GM12891 (cell line): ENCODE measurements around the gene GATAD2A.

ENCODE experiments used
- DNase-seq: peaks from one replicate; pipeline ENCODE4 v3.0.0; 2011; ENCODE audit warnings: low spot score; ENCODE audit not compliant: insufficient read length
- FAIRE-seq: peaks from 2 replicates; lab custom pipeline; 2011; peaks lifted over from hg19 to GRCh38; lab: Jason Lieb, UNC
- PAX5 ChIP-seq: IDR thresholded peaks from 2 replicates; pipeline ENCODE4 v1.6.1; 2011; ENCODE audit warnings: low read length, moderate library complexity, mild to moderate bottlenecking; ENCODE audit not compliant: insufficient read depth, severe bottlenecking
- POLR2A ChIP-seq: IDR thresholded peaks from 2 replicates; pipeline ENCODE4 v1.6.1; 2011; ENCODE audit warnings: low read depth, low read length, control low read depth
- POLR2AphosphoS5 ChIP-seq: IDR thresholded peaks from 2 replicates; pipeline ENCODE4 v1.6.1; 2011; ENCODE audit warnings: low read depth, low read length, control low read depth
- POU2F2 ChIP-seq: IDR thresholded peaks from 2 replicates; pipeline ENCODE4 v1.6.1; 2011; ENCODE audit warnings: low read depth, mild to moderate bottlenecking, control low read depth, low read length, moderate library complexity
- SPI1 ChIP-seq: IDR thresholded peaks from 2 replicates; pipeline ENCODE4 v1.6.1; 2011; ENCODE audit warnings: low read depth, low read length, control low read depth
- TAF1 ChIP-seq: IDR thresholded peaks from 2 replicates; pipeline ENCODE4 v1.6.1; 2011; ENCODE audit warnings: low read depth, low read length, control low read depth

GATAD2A gene

DNA sequence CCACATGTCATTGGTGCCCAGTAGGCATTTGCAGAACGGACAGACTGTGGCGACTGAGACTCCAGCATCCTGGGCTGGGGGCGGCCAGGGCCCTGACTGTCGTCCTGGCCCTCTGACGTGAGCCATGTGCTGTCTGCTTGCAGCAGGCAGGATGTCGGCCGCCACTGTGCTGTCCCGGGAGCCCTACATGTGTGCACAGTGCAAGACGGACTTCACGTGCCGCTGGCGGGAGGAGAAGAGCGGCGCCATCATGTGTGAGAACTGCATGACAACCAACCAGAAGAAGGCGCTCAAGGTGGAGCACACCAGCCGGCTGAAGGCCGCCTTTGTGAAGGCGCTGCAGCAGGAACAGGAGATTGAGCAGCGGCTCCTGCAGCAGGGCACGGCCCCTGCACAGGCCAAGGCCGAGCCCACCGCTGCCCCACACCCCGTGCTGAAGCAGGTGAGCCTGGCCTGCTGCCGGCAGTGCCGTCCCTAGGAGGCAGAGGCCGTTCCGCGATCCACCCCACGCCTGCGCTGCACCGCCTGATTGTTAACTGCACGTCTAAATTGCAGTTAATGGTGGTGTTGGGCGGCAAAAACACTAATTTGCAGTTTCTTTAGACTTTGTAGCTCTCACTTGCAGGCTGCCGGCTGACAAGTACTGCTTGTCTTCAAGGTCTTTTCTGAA, 95.6 kb downstream of the GATAD2A start:
- FAIRE-seq (no peak), DNase-seq (no peak)
- TF ChIP-seq TAF1 (no peak), PAX5 (no peak), POLR2A (no peak), SPI1 (no peak), POLR2AphosphoS5 (no peak), POU2F2 (no peak)

DNA sequence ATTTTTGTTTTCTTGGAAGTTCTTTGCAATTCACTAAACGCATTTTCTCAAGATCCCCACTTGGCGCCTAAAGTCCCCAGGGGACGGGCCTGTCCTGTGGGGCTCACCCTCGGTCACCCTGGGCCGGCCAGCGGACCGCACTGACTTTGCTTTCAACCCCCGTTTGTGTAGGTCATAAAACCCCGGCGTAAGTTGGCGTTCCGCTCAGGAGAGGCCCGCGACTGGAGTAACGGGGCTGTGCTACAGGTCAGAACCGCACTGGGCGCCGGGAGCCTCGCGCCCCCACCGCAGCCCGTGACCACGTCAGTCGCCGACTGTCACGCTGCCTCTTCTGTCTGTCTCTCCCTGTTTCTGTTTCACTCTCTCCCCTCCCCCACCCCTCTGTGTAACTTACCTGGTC, 96.3 kb downstream of the GATAD2A start:
- TF ChIP-seq POLR2A, result no peak
- TF ChIP-seq POU2F2, result no peak
- TF ChIP-seq TAF1, result no peak
- TF ChIP-seq SPI1, result no peak
- TF ChIP-seq PAX5, result no peak
- TF ChIP-seq POLR2AphosphoS5, result no peak
- DNase-seq (no peak), FAIRE-seq (no peak)

DNA sequence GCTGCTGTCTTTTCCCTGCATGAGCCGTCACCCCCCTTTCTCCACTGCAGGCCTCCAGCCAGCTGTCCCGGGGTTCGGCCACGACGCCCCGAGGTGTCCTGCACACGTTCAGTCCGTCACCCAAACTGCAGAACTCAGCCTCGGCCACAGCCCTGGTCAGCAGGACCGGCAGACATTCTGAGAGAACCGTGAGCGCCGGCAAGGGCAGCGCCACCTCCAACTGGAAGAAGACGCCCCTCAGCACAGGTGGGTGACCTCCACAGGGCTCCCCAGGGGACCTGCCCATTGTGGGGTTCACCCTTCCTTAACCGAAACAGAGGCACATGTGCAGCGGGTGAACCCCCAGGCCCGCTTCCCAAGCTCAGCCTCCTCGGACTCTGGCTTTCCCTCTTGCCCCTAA, 96.8 kb downstream of the GATAD2A start:
- DNase-seq (no peak), FAIRE-seq (no peak)
- no peak for TF ChIP-seq POLR2A

DNA sequence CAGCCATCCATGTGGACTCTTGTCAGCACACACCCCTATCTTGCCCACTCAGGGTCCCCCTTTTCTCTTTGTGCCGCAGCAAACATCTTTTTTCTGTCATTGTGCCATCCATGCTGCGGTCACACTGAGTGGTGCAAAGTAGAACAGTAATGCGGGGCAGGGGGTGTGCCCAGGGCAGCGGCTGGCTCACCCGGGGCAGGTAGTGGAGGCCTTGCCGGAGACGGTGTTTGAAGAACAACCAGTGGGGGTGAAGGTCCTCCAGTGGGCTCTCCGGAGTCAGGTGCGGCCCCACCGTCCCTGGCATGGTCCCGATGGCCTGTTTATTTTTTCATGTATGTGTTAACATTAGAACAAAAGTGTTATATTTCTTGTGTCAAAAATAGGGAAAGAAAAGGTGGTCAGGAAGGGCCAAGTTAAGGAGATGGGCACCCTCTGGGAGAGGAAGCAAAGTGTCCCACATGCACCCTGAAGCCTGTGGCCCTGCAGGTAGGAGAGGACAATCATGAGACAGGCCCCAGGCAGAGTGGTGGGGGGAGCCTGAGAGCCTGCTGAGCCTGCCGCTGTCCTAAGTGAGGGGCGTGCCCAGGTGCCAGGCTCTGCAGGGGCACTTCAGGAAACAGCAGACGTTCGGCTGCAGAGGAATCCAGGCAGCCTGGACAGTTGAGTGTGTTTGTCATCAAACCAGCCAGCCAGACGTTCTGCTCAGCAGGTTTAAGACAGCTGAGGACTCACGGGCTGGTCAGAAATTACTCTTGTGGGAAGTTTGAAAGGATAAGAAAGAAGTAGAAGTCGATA, 97.5 kb downstream of the GATAD2A start:
- no peak for DNase-seq
- FAIRE-seq, result no peak

DNA sequence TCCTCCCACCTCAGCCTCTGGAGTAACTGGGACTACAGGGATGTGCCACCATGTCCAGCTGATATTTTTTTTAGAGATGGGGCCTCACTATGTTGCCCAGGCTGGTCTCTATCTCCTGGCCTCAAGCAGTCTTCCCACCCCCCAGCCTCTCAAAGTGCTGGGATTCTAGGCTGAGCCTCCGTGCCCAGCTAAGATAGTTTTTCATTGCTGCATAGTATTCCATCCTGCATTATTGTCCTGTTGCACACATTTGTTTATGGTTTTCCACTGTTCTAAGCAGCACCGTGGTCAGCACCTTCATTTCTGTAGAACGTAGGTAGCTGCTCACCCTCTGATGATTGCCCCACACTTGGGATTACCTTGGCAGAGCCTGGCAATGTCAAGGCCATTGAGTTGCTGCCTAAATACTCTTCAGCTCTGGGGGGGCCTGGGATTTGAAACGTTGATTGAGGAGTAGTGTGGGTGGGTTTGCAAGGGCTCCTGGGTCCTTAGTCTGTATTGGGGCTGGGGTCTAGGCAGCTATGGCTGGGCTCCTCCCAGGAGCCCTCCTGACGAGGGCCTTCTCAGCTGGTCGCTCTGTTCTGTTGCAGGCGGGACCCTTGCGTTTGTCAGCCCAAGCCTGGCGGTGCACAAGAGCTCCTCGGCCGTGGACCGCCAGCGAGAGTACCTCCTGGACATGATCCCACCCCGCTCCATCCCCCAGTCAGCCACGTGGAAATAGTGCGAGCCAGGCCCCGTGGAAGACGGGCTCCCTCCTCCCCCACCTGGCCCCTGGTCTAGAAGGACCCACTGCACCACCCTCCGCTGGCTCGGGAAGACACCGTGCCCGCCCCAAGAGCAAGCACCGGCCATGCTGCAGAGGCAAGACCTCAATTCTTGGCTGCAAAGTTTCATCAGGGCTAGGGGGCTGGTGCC, 99.5 kb downstream of the GATAD2A start:
- TF ChIP-seq PAX5 (no peak), POLR2A (no peak), TAF1 (no peak), POU2F2 (no peak), SPI1 (no peak), POLR2AphosphoS5 (no peak)
- DNase-seq, result no peak
- FAIRE-seq, result no peak

More for the DNA sequence above, 97.5 kb downstream of the GATAD2A start:
- TF ChIP-seq POU2F2 (no peak), POLR2A (no peak), TAF1 (no peak), POLR2AphosphoS5 (no peak), SPI1 (no peak), PAX5 (no peak)

DNA sequence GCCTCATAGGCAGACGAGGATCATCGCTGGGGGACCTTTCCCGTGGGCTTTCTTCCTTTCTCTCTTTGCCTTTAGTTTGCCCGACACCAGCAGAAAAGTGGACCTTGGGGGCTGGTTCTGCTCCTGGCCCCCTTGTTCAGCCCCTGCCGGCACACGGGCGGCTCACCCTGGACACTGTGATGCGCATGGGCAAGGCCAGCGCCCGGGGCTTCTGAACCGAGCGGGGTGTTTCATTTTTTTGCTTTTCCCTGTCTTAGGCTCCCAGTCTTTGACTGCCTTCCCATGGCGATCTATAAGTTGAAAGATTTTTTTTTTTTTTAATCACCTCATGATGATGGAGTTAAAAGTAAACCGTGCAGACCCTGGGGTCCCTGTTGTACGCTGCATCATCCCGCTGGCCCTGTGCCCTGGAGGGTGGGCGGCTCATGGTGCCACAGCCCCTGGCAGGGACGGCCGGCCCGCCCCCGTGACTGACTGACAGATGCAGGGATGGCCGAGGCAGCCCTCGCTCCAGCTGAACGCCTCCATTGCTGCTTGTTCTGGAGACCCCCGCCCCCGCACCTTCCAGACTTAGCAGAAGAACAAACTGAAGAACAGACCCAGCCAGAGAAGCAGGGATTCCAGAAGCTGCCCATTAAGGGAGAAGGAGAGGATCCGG, 100.3 kb downstream of the GATAD2A start:
- TF ChIP-seq POLR2A (no peak), POU2F2 (no peak), PAX5 (no peak), TAF1 (no peak), SPI1 (no peak), POLR2AphosphoS5 (no peak)
- no peak for DNase-seq
- no peak for FAIRE-seq

DNA sequence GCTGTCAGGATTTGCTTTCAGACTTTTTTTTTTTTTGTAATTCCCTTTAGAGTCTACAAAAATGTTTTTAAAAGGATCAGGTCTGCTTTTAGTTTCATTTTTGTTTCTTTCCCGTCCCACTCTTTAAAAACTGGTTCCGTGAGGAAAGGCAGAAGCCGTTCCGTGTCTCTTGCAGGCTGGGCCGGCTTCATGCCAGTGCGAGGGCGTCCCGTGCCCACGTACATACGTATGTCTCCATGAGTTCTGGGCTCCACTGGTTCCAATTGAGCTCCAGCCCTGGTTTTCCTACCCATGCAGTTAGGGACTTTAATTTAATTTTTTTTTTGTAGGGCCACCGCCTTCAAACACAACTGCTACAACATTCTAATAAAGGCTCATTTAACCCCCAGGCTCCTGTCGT, 101.1 kb downstream of the GATAD2A start:
- TF ChIP-seq POLR2A, result no peak
- no peak for TF ChIP-seq PAX5
- FAIRE-seq (no peak), DNase-seq (no peak)

DNA sequence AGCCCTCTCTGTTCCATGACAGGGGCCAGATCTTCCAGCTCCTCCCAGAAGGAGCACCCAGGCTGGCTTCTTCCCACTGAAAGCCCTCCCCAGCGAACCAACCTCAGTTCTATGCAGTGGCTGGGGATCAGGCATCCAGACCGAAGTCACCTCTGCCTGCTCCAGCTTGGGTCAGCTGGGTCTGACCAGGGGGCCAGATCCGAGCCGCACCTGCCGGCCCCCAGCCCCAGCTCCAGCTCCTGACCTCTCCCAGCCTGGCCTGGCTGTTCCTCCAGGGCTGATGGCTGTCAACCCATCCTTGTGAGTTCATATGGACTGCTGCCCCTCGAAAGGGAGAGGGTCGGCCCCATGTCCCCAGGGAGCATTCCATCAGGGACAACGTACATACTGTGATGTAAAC, 101.9 kb downstream of the GATAD2A start:
- FAIRE-seq (no peak), DNase-seq (no peak)
- TF ChIP-seq TAF1, result no peak
- TF ChIP-seq PAX5, result no peak
- TF ChIP-seq SPI1, result no peak
- TF ChIP-seq POU2F2, result no peak
- no peak for TF ChIP-seq POLR2AphosphoS5
- no peak for TF ChIP-seq POLR2A

DNA sequence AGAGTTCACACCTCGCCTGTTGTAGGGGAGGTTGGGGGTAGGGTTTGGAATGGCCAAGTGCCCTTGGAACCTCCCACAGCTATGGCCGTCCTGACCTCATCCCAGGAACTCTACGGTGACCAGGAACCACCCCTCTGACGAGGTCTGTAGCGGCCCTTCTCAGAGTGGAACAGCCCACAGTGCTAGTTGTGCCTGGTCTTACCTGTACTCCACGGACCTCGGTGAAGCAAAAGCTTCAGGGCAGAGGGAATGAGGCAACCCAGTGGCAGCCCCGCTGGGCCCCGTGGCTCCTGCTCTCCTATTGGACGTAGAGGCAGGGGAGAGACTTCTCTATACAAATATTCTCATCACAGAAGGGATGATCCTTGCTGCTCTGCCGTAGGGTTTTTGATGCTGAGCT, 102.7 kb downstream of the GATAD2A start:
- FAIRE-seq (no peak), DNase-seq (no peak)
- no peak for TF ChIP-seq PAX5
- no peak for TF ChIP-seq TAF1
- no peak for TF ChIP-seq POLR2A
- no peak for TF ChIP-seq POU2F2
- TF ChIP-seq POLR2AphosphoS5, result no peak
- TF ChIP-seq SPI1, result no peak
